Small intestine (tissue), 7 donors: ENCODE results near the gene DESI2. TPM values are rescaled to one million over a fixed set of nuclear protein-coding genes. Genes with fewer than 3 reads are reported as not detected.
"Not testable (repeated sequence)": the region's sequence is repeated elsewhere in the genome, so short reads cannot be mapped to it uniquely, and the experiment has no call there.

Experiments used
- DNase-seq, 2 donors: peaks; one replicate each; pipeline versions ENCODE4 v3.0.0 to v3.0.0-alpha.2; 2013
- FAIRE-seq: peaks from 2 replicates; lab custom pipeline; 2012; peaks lifted over from hg19 to GRCh38; lab: Jason Lieb, UNC
- H3K27ac ChIP-seq, 3 donors: one replicate each; pipeline ENCODE4 v1.5.1; 2013; ENCODE audit warnings: low read length in 2 of 3, mild to moderate bottlenecking in 2 of 3, control low read depth in 1 of 3, inconsistent platforms in 1 of 3, low read depth in 1 of 3, moderate library complexity in 1 of 3
- H3K27me3 ChIP-seq, 3 donors: one replicate each; pipeline ENCODE4 v1.6.1; 2013; ENCODE audit warnings: low read length in 3 of 3, inconsistent platforms in 1 of 3; ENCODE audit not compliant: control insufficient read depth in 3 of 3, insufficient read depth in 3 of 3
- H3K36me3 ChIP-seq, 3 donors: one replicate each; pipeline ENCODE4 v1.6.1; 2013; ENCODE audit warnings: low read length in 3 of 3, inconsistent platforms in 1 of 3, low read depth in 1 of 3, mild to moderate bottlenecking in 1 of 3, moderate library complexity in 1 of 3; ENCODE audit not compliant: control insufficient read depth in 3 of 3, insufficient read depth in 2 of 3
- H3K4me1 ChIP-seq, 3 donors: one replicate each; pipeline ENCODE4 v1.6.1; 2013; ENCODE audit warnings: low read length in 2 of 3, inconsistent platforms in 1 of 3, low read depth in 1 of 3, mild to moderate bottlenecking in 1 of 3, moderate library complexity in 1 of 3; ENCODE audit not compliant: control insufficient read depth in 3 of 3, insufficient read depth in 2 of 3
- H3K4me3 ChIP-seq, 3 donors: one replicate each; pipeline ENCODE4 v1.5.1; 2013; ENCODE audit warnings: low read length in 3 of 3, control low read depth in 1 of 3, inconsistent platforms in 1 of 3, low read depth in 1 of 3, mild to moderate bottlenecking in 1 of 3, moderate library complexity in 1 of 3
- H3K9me3 ChIP-seq, 2 donors: one replicate each; pipeline ENCODE4 v1.6.1; 2013; ENCODE audit warnings: low read depth in 1 of 2, low read length in 1 of 2; ENCODE audit not compliant: control insufficient read depth in 2 of 2, insufficient read depth in 1 of 2
- WGBS, 3 donors: extraction: QIAGEN DNeasy Blood & Tissue Kit; methylation state at CpG; one replicate each; pipeline ENCODE4 v1.1.7; 2013; 5-methylcytosine and 5-hydroxymethylcytosine counted together
- polyA plus RNA-seq, 4 donors: library from polyadenylated mRNA; stranded (reverse) in 3 of 4; unstranded in 1 of 4; fragments of 200-250 nt in 3 of 4; fragments of 120-200 nt in 1 of 4; gene quantifications; one replicate each; pipeline versions ENCODE4 v1.2.1 to v1.2.3, GENCODE V29; 2013
- donor health status: healthy with polysubstance abuse.
- donor health status: control.
- donor health status: control.
- donor health status: Bipolar disorder and iron deficiency.
- donor health status: healthy.

Gene DESI2
- polyA plus RNA-seq, 4 donors = 14.1 to 21.4 (median 17.7) TPM

- Histone ChIP-seq H3K36me3 (peaks cover 0 to 8% (median 3%) of the 10 kb centered on the region in 3 donors), H3K27me3 (no peaks in the 10 kb centered on the region), H3K4me3 (no peak overlapping the region), H3K9me3 (no peaks in the 10 kb centered on the region), H3K4me1 (no peaks in the 10 kb centered on the region), H3K27ac (no peak overlapping the region)
- WGBS, 3 donors = 71 to 72% (median 72%) methylated on average over 4 of the region's 4 CpGs
- no peak for DNase-seq
- no peak for FAIRE-seq
These were observed 21.5 kb downstream of the DESI2 start for GRCh38 chr1:244674446-244674845.

- H3K4me1 ChIP-seq = no peaks in the 10 kb centered on the region
- DNase-seq (no peak), FAIRE-seq (no peak)
- H3K4me3 ChIP-seq = no peak overlapping the region
- no peak overlapping the region for H3K27ac ChIP-seq
- peaks cover 0 to 9% (median 3%) of the 10 kb centered on the region in 3 donors for H3K36me3 ChIP-seq
- no peaks in the 10 kb centered on the region for H3K27me3 ChIP-seq
- WGBS, 3 donors = 94 to 97% (median 95%) methylated on average over 2 of the region's 2 CpGs
- H3K9me3 ChIP-seq = no peaks in the 10 kb centered on the region
These were observed 22.2 kb downstream of the DESI2 start for GRCh38 chr1:244675167-244675566.

GRCh38 chr1:244678697-244679096 is 25.8 kb downstream of the DESI2 start:
- Histone ChIP-seq H3K9me3 (no peaks in the 10 kb centered on the region), H3K4me3 (no peak overlapping the region), H3K27me3 (no peaks in the 10 kb centered on the region), H3K36me3 (peaks cover 0 to 7% (median 0%) of the 10 kb centered on the region in 3 donors), H3K27ac (peak overlapping the region in 1 of 3 donors; percentile 36), H3K4me1 (no peaks in the 10 kb centered on the region)
- WGBS, 3 donors = 58 to 74% (median 65%) methylated on average over 6 of the region's 6 CpGs
- peak in 1 of 2 donors; percentile 7 for DNase-seq
- no peak for FAIRE-seq

- Histone ChIP-seq H3K9me3 (no peaks in the 10 kb centered on the region), H3K4me3 (no peak overlapping the region), H3K4me1 (no peaks in the 10 kb centered on the region), H3K27ac (no peak overlapping the region), H3K36me3 (peaks cover 0 to 7% (median 0%) of the 10 kb centered on the region in 3 donors), H3K27me3 (no peaks in the 10 kb centered on the region)
- no peak for DNase-seq
- no peak for FAIRE-seq
- WGBS, 3 donors = 90 to 100% (median 93%) methylated on average over 1 of the region's 1 CpG
These were observed 27.7 kb downstream of the DESI2 start for GRCh38 chr1:244680667-244681066.

- H3K4me3 ChIP-seq, DNase-seq, H3K27ac ChIP-seq, H3K9me3 ChIP-seq, H3K27me3 ChIP-seq, FAIRE-seq, H3K36me3 ChIP-seq, H3K4me1 ChIP-seq: not testable (repeated sequence)
- WGBS, 3 donors = 93 to 97% (median 95%) methylated on average over 4 of the region's 4 CpGs
These were observed 29.2 kb downstream of the DESI2 start for GRCh38 chr1:244682087-244682486.

GRCh38 chr1:244695937-244696336 is 43.0 kb downstream of the DESI2 start:
- H3K9me3 ChIP-seq = no peaks in the 10 kb centered on the region
- H3K27ac ChIP-seq = no peak overlapping the region
- no peaks in the 10 kb centered on the region for H3K4me1 ChIP-seq
- FAIRE-seq (no peak), DNase-seq (no peak)
- 84 to 98% (median 94%) methylated on average over 2 of the region's 2 CpGs for WGBS, 3 donors
- peaks cover 19 to 42% (median 19%) of the 10 kb centered on the region in 3 donors for H3K36me3 ChIP-seq
- H3K27me3 ChIP-seq = no peaks in the 10 kb centered on the region
- H3K4me3 ChIP-seq = no peak overlapping the region

- DNase-seq (no peak), FAIRE-seq (no peak)
- H3K36me3 ChIP-seq = peaks cover 12 to 28% (median 13%) of the 10 kb centered on the region in 3 donors
- no peaks in the 10 kb centered on the region for H3K9me3 ChIP-seq
- no peaks in the 10 kb centered on the region for H3K4me1 ChIP-seq
- no peak overlapping the region for H3K27ac ChIP-seq
- 95 to 96% (median 96%) methylated on average over 4 of the region's 4 CpGs for WGBS, 3 donors
- no peaks in the 10 kb centered on the region for H3K27me3 ChIP-seq
- no peak overlapping the region for H3K4me3 ChIP-seq
These were observed 46.8 kb downstream of the DESI2 start for GRCh38 chr1:244699741-244700140.

- DNase-seq (no peak), FAIRE-seq (no peak)
- 96 to 97% (median 96%) methylated on average over 1 of the region's 1 CpG for WGBS, 3 donors
- no peaks in the 10 kb centered on the region for H3K27me3 ChIP-seq
- H3K4me3 ChIP-seq = no peak overlapping the region
- peaks cover 11 to 25% (median 11%) of the 10 kb centered on the region in 3 donors for H3K36me3 ChIP-seq
- H3K27ac ChIP-seq = no peak overlapping the region
- H3K4me1 ChIP-seq = no peaks in the 10 kb centered on the region
- H3K9me3 ChIP-seq = no peaks in the 10 kb centered on the region
These were observed 47.9 kb downstream of the DESI2 start for GRCh38 chr1:244700808-244701207.

GRCh38 chr1:244702620-244703019 is 49.7 kb downstream of the DESI2 start:
- H3K4me1 ChIP-seq = no peaks in the 10 kb centered on the region
- FAIRE-seq (no peak), DNase-seq (peak in 1 of 2 donors; percentile 87)
- WGBS, 3 donors = 19 to 73% (median 46%) methylated on average over 3 of the region's 3 CpGs
- H3K4me3 ChIP-seq = no peak overlapping the region
- no peaks in the 10 kb centered on the region for H3K27me3 ChIP-seq
- peaks cover 10 to 16% (median 11%) of the 10 kb centered on the region in 3 donors for H3K36me3 ChIP-seq
- no peak overlapping the region for H3K27ac ChIP-seq
- no peaks in the 10 kb centered on the region for H3K9me3 ChIP-seq
